Duodenal mucosa (tissue), 2 donors: ENCODE measurements around the gene DRAM1.
A peak's percentile ranks its signal among the peaks of the same experiment; 100 is the strongest.
"Not testable (repeated sequence)": the region's sequence is repeated elsewhere in the genome, so short reads cannot be mapped to it uniquely, and the experiment has no call there.

ENCODE experiments used
- H3K27ac ChIP-seq: one replicate; pipeline ENCODE4 v1.7.0; 2013; ENCODE audit warnings: low read depth, low read length
- H3K27me3 ChIP-seq, 2 donors: one replicate each; pipeline ENCODE4 v1.7.0; 2013; ENCODE audit warnings: low read length in 2 of 2, control low read depth in 1 of 2; ENCODE audit not compliant: insufficient read depth in 2 of 2, control insufficient read depth in 1 of 2
- H3K36me3 ChIP-seq, 2 donors: one replicate each; pipeline ENCODE4 v1.7.0; 2013; ENCODE audit warnings: low read length in 2 of 2, control low read depth in 1 of 2; ENCODE audit not compliant: insufficient read depth in 2 of 2, control insufficient read depth in 1 of 2
- H3K4me1 ChIP-seq, 2 donors: one replicate each; pipeline ENCODE4 v1.7.0; 2013; ENCODE audit warnings: low read length in 2 of 2, control low read depth in 1 of 2; ENCODE audit not compliant: insufficient read depth in 2 of 2, control insufficient read depth in 1 of 2
- H3K4me3 ChIP-seq, 2 donors: one replicate each; pipeline ENCODE4 v1.7.0; 2013; ENCODE audit warnings: low read length in 2 of 2, low read depth in 1 of 2
- H3K9ac ChIP-seq, 2 donors: one replicate each; pipeline ENCODE4 v1.7.0; 2013; ENCODE audit warnings: low read length in 2 of 2, low read depth in 1 of 2
- H3K9me3 ChIP-seq, 2 donors: one replicate each; pipeline ENCODE4 v1.7.0; 2013; ENCODE audit warnings: low read length in 2 of 2, control low read depth in 1 of 2; ENCODE audit not compliant: control insufficient read depth in 1 of 2

Gene DRAM1

DNA sequence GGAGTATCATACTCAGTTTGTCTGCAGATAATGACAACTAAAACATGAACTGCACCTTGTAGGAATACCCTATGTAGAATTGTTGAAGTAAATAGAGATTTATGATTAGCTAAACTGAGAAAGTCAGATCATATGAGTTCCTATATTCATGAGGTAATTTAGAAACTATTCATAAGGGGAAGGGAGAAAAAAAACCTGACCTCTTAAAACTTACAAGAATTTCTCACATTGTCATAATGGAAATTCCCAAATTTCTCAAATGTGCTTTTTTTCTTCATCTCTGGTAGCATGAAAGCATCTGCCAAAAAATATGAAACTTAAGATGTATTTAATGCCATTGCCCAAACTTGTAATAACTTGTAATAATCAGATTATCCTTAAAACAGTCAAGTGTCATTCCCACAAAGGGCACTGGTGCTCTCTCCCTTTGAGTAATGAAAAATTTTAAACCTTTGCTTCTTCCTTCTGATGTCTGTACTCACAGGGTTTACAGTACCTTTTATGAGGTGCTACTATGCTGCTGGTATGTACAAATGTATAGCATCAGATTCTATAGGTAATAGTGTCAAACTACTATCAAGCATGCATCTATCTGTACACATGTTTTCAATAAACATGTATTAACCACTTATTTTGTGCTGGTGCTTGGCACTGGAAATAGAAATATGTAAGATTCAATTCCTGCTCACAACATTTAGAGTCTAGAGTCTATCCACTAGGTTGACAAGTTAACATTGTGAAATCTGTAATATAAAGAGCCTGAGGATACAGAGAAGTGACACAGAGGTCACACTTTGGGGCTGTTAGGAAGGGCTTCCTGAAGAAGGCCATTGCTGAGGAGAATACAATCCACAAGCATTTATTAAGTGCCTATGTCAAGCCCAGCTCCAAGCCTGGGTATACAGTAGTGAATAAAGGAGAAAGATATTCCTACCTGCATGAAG, 17.4 kb upstream of the DRAM1 start:
- H3K4me1 ChIP-seq = no peaks in the 10 kb centered on the region

DNA sequence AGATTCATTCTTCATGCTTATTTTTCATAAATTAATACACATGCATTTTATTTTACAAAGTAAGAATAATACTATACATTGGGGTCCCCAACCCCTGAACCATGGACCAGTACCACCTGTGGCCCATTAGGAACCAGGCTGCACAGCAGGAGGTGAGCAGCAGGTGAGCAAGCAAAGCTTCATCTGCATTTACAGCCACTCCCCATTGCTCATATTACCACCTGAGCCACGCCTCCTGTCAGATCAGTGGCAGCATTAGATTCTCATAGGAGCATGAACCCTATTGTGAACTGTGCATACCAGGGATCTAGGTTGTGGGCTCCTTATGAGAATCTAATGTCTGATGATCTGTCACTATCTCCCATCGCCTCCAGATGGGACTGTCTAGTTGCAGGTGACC, 15.7 kb upstream of the DRAM1 start:
- H3K9me3 ChIP-seq, H3K4me1 ChIP-seq, H3K4me3 ChIP-seq, H3K27me3 ChIP-seq, H3K36me3 ChIP-seq, H3K27ac ChIP-seq, H3K9ac ChIP-seq: not testable (repeated sequence)

More for the DNA sequence above, 17.4 kb upstream of the DRAM1 start:
- H3K27me3 ChIP-seq = no peaks in the 10 kb centered on the region
- H3K9ac ChIP-seq = no peak overlapping the region
- no peak overlapping the region for H3K4me3 ChIP-seq
- peaks cover 0 to under 1% of the 10 kb centered on the region in 2 donors for H3K9me3 ChIP-seq
- H3K27ac ChIP-seq = no peak overlapping the region
- H3K36me3 ChIP-seq = no peaks in the 10 kb centered on the region

DNA sequence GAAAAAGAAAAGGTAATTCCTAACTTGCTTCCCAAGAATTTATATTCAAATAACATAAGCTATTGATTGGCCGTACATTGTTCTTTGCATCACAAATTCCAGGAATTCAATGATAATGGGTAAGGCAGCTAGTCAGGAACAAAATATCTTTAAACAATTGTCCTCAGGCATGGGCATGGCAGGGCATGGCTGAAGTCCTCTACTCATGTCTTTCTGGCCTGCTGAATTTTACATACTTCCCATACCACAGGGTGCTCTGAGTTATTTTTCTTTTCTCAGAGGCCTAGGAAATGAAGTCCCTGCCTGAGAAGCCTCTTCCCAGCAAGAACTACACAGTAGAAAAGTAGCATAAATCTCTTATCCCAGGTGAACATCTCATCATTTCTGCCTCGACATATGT, 15.1 kb upstream of the DRAM1 start:
- H3K27me3 ChIP-seq = no peaks in the 10 kb centered on the region
- no peaks in the 10 kb centered on the region for H3K4me1 ChIP-seq
- peaks cover 0 to 5% of the 10 kb centered on the region in 2 donors for H3K9me3 ChIP-seq
- H3K4me3 ChIP-seq = no peak overlapping the region
- no peaks in the 10 kb centered on the region for H3K36me3 ChIP-seq
- no peak overlapping the region for H3K27ac ChIP-seq
- no peak overlapping the region for H3K9ac ChIP-seq

DNA sequence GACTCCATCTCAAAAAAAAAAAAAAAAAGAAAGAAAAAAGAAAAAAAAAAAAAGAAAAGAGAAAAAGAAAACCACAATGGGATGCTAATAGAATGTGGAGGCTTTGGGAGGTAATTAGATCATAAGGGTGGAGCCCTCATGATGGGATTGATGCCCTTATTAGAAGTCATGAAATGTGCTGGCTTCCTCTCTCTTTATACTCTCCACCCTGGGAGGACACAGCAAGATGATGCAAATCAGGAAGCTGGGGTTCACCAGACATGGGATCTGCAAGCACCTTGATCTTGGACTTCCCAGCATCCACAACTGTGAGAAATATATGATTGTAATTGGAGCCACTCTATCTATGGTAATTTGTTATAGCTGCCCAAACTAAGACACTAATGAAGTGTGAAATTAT, 13.4 kb upstream of the DRAM1 start:
- Histone ChIP-seq H3K4me3 (no peak overlapping the region), H3K27ac (no peak overlapping the region), H3K9me3 (peaks cover 0 to 5% of the 10 kb centered on the region in 2 donors), H3K4me1 (no peaks in the 10 kb centered on the region), H3K27me3 (no peaks in the 10 kb centered on the region), H3K9ac (no peak overlapping the region), H3K36me3 (no peaks in the 10 kb centered on the region)

- Histone ChIP-seq H3K9ac (no peak overlapping the region), H3K4me3 (no peak overlapping the region), H3K27me3 (no peaks in the 10 kb centered on the region), H3K4me1 (no peaks in the 10 kb centered on the region), H3K27ac (no peak overlapping the region), H3K36me3 (no peaks in the 10 kb centered on the region), H3K9me3 (peaks cover 0 to 5% of the 10 kb centered on the region in 2 donors)
Observed at GRCh38 chr12:101866615-101867373, 10.6 kb upstream of the DRAM1 start.

DNA sequence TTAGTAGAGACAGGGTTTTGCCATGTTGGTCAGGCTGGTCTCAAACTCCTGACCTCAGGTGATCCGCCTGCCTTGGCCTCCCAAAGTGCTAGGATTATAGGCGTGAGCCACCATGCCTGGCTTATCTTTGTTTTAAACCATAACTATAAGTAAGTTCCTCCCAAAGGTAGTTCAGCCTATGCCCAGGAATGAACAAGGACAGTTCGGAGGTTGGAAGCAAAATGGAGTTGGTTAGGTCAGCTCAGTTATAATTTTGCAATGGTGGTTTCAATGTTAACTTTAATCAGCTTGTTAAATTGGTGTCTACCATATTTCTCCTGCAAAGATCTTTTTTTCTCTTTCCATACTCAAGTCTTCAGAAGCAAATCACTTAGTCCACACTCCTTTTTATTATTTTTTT, 9.8 kb upstream of the DRAM1 start:
- H3K9me3 ChIP-seq, H3K4me1 ChIP-seq, H3K36me3 ChIP-seq, H3K27ac ChIP-seq, H3K9ac ChIP-seq, H3K27me3 ChIP-seq, H3K4me3 ChIP-seq: not testable (repeated sequence)

DNA sequence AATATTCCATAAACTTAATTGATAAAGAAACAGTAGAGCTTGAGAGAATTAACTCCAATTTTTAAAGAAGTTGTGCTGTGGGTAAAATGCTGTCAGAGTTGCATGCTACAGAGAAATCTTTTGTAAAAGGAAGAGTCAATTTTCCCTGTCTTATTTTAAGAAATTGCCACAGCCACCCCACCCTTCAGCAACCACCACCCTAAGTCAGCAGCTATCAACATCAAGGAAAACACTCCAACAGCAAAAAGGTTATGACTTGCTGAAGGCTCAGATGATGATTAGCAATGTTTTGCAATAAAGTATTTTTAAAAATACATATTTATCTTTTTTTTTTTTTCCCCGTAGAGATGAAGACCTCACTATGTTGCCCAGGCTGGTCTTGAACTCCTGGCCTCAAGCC, 6.5 kb upstream of the DRAM1 start:
- Histone ChIP-seq H3K4me3 (no peak overlapping the region), H3K9me3 (no peaks in the 10 kb centered on the region), H3K27me3 (no peaks in the 10 kb centered on the region), H3K36me3 (no peaks in the 10 kb centered on the region), H3K27ac (no peak overlapping the region), H3K4me1 (no peaks in the 10 kb centered on the region), H3K9ac (no peak overlapping the region)

- no peaks in the 10 kb centered on the region for H3K36me3 ChIP-seq
- peaks cover 4 to 9% of the 10 kb centered on the region in 2 donors for H3K4me1 ChIP-seq
- no peak overlapping the region for H3K4me3 ChIP-seq
- no peaks in the 10 kb centered on the region for H3K27me3 ChIP-seq
- H3K9ac ChIP-seq = no peak overlapping the region
- no peaks in the 10 kb centered on the region for H3K9me3 ChIP-seq
- H3K27ac ChIP-seq = no peak overlapping the region
Observed at GRCh38 chr12:101875162-101875561, 2.2 kb upstream of the DRAM1 start.

DNA sequence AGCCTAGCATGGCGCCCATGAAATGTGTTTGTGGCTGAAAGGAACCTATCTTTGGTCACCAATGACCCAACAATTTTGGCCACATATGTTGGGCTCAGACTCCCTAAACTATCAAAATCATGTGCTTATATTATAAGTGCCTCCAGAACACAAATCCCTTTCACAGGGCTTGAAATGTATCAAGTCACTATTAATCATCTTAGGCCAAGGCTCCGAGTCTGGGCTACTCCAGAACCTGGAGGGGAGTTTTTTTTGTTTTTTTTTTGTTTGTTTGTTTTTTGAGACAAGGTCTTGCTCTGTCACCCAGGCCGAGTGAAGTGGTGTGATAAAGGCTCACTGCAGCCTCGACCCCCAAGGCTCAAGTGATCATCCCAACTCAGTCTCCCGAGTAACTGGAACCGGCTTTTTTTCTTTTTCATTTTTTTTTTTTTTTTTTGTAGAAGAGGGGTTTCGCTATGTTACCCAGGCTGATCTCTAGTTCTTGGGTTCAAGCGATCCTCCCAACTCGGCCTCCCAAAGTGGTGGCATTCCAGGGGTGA, 989 bp upstream of the DRAM1 start:
- Histone ChIP-seq H3K27ac (peak overlapping the region; percentile 94), H3K36me3 (no peaks in the 10 kb centered on the region), H3K4me1 (peaks cover 4 to 17% of the 10 kb centered on the region in 2 donors), H3K4me3 (peak overlapping the region; percentile 82 to 90), H3K9ac (peak overlapping the region; percentile 90 to 96), H3K27me3 (no peaks in the 10 kb centered on the region), H3K9me3 (no peaks in the 10 kb centered on the region)

DNA sequence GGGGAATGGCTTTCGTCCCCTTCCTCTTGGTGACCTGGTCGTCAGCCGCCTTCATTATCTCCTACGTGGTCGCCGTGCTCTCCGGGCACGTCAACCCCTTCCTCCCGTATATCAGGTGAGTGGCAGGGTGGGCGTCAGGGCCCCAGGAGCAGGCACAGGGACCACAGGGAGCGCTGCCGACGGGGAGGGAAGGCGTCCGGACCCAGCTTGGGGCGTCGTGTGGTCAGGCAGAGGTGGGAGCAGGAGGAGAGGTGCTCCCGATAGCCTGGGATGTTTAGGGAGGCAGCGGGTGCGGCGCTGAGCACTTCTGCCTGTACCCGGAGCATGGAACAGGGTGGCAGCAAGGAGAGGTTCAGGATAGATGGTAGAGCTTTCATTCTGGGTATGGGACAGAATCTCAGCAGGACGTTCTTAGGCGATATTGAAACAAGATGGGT, 444 bp downstream of the DRAM1 start:
- H3K4me1 ChIP-seq = peaks cover 4 to 17% of the 10 kb centered on the region in 2 donors

More for the DNA sequence above, 444 bp downstream of the DRAM1 start:
- Histone ChIP-seq H3K27me3 (no peaks in the 10 kb centered on the region), H3K27ac (peak overlapping the region; percentile 94), H3K9me3 (no peaks in the 10 kb centered on the region), H3K36me3 (no peaks in the 10 kb centered on the region), H3K9ac (peak overlapping the region; percentile 90 to 96), H3K4me3 (peak overlapping the region; percentile 82 to 90)
